Activated gamma-delta T cell (primary cell): ENCODE results near the gene TICAM1.
"Not testable (repeated sequence)": the region's sequence is repeated elsewhere in the genome, so short reads cannot be mapped to it uniquely, and the experiment has no call there.

Experiments used
- DNase-seq: peaks from one replicate; lab custom pipeline; 2025; lab: John Stamatoyannopoulos, UW
- total RNA-seq, 2 donors: gene quantifications; one replicate each; lab custom pipeline; 2026; lab: John Stamatoyannopoulos, UW

TICAM1 gene
- 3.8 to 5.4 reads per million in 2 donors for total RNA-seq

GRCh38 chr19:4831304-4831978 is at the start of gene TICAM1:
TICAM1 (minus strand) TSS chr19:4831712; CDS start chr19:4818377, 13,335 bp downstream.
- peak; percentile 72 for DNase-seq

DNA sequence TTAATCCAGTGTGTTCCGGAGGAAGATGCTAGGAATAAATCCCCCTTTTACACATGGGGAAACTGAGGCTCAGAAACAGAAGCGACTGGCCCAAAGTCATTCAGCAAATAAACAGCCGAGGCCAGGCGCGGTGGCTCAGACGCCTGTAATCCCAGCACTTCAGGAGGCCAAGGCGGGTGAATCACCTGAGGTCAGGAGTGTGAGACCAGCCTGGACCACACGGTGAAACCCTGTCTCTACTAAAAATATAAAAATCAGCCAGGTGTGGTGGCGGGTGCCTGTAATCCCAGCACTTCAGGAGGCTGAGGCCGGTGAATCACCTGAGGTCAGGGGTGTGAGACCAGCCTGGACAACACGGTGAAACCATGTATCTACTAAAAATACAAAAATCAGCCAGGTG is 47.5 kb upstream of the TICAM1 start:
- no peak for DNase-seq

- no peak for DNase-seq
Measured at GRCh38 chr19:4878491-4878968, 47.0 kb upstream of the TICAM1 start.

- DNase-seq: no peak
Measured at GRCh38 chr19:4877753-4878490, 46.4 kb upstream of the TICAM1 start.

DNA sequence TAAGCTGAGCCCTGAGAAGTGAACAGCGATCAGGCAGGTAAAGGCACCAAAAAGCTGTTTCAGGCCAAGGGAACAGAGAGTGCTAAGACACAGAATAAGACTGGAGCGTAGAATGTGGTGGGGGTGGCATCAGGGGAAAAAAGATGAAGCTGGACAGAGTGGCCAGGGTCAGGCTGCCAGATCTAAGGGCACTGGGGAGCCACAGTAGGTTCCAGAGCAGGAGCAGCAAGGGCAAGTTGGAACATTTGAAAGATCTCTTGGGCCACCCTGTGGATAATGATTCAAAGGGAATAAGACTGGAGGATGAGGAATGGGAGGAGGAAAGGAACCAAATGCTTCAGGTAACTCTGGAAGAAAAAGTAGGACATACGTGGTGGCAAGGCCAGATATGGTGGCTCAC is 42.4 kb upstream of the TICAM1 start:
- DNase-seq: no peak

DNA sequence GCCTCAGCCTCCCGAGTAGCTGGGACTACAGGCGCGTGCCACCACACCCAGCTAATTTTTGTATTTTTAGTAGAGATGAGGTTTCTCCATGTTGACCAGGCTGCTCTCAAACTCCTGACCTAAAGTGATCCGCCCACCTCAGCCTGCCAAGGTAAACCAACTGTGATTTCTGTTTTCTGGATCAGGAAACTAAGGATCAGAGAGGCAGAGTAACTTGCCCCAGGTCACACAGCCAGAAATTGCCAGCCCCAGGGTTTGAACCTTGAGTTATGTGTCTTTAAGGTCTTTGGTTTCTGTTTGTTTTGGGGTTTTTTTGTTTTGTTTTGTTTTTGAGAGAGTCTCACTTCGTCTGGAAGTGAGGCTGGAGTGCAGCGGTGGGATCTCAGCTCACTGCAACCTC is 40.2 kb upstream of the TICAM1 start:
- DNase-seq: no peak

- DNase-seq: no peak
Measured at GRCh38 chr19:4870025-4870700, 38.7 kb upstream of the TICAM1 start.

DNA sequence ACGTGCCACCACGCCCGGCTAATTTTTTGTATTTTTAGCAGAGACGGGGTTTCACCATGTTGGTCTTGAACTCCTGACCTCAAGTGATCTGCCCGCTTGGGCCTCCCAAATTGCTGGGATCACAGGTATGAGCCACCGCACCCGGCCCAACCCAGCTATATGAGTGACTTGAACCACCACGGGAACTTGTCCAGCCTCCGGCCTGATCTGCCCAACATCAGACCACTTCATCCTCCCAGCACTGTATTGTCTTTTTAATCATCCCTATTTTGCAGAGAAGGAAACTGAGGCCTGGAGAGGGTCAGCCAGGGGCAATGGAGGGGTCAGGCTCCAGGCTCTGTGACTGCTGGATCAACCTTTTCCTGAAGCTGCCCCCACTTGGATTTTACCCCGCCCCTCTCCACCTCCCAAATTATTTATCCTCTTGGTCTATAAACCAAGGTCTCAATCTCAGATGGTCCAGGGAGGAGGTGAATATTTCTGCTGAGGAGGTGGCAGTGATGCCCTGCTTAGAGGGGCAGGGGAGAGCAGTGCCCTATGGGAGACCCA is 36.8 kb upstream of the TICAM1 start:
- no peak for DNase-seq

DNA sequence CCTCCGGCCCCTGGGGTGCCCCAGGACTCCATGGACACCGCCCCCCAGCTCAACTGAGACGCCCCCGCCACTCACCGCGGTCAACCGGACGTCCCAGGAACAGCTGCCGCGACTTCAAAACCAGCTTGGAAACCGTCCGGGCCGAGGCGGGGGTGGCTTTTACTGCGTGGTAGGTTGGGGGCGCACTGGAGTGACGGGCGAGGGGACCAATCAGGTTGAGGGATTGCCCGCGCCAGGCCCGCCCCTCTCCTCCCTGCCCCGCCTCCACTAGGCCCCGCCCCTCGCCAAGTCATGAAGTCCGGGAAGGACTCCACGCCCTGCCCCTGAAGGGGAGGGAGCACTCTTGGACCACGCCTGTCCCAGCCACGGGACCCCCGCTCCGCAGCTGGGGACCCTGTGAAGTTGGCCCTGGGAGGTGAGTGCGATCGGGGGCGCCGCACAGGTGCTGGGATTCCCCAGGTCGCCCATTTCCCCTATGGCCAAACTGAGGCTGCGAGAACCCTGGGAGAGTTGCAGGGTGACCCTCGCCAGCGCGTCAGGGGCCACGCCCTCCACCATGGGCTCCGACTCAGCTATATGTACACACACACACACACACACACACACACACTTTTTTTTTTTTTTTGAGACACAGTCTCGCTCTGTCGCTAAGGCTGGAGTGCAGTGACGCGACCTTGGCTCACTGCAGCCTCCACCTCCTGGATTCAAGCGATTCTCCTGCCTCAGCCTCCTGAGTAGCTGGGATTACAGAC is 36.2 kb upstream of the TICAM1 start, which contains the start of gene PLIN3:
Gene PLIN3 (minus strand): TSS at position 134 of the 752 bp plus-strand sequence. CDS start 6,273 bp downstream, outside the sequence.
- peak; percentile 67 for DNase-seq

- DNase-seq: no peak
Measured at GRCh38 chr19:4866595-4867424, 35.3 kb upstream of the TICAM1 start.

GRCh38 chr19:4861147-4861546 is 29.6 kb upstream of the TICAM1 start:
- DNase-seq: no peak

DNA sequence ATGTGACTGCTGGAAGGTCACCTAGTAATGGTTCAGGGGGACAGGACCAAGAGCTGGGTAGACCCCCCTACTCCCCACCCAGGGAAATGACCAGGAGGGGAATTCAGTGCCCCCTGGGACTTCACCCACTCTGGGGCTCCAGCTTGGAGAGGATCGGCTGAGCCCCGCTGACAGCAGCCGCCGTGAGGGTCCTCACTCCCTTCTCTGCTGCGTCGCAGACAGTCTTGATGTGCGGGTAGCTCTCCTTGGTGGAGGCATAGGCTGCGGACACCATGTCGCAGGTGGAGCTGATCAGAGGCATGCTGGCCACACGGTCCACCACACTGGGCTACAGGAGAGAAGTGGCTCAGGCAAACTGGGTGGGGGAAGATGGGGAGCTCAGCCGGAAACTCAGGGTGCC is 28.2 kb upstream of the TICAM1 start:
- no peak for DNase-seq

- DNase-seq: not testable (repeated sequence)
Measured at GRCh38 chr19:4856468-4856867, 25.0 kb upstream of the TICAM1 start.

DNA sequence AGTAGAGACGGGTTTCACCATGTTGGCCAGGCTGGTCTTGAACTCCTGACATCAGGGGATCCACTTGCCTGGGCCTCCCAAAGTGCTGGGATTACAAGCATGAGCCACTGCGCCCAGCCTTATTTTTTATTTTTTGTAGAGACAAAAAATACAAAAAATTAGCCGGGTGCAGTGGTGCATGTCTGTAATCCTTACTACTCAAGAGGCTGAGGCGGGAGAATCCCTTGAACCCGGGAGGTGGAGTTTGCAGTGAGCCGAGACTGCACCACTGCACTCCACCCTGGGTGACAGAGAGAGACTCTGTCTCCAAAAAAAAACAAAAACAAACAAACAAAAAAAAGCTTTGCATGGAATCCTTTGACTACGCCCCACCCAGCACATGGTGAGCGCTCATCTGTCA is 22.0 kb upstream of the TICAM1 start:
- not testable (repeated sequence) for DNase-seq

- DNase-seq: no peak
Measured at GRCh38 chr19:4852484-4852883, 21.0 kb upstream of the TICAM1 start.

- no peak for DNase-seq
Measured at GRCh38 chr19:4851551-4852290, 20.2 kb upstream of the TICAM1 start.

- DNase-seq: no peak
Measured at GRCh38 chr19:4849019-4849418, 17.5 kb upstream of the TICAM1 start.

- no peak for DNase-seq
Measured at GRCh38 chr19:4847190-4847973, 15.9 kb upstream of the TICAM1 start.

GRCh38 chr19:4845975-4846374 is 14.5 kb upstream of the TICAM1 start:
- not testable (repeated sequence) for DNase-seq
